ENCODE measurements around the gene DYRK2. TPM values are rescaled to one million over a fixed set of nuclear protein-coding genes. Genes with fewer than 3 reads are reported as not detected.
A peak's percentile ranks its signal among the peaks of the same experiment; 100 is the strongest.

Gene DYRK2
- total RNA-seq, 2 experiments from 2014 or later = 28.8 to 33.7 TPM

- intact Hi-C loops (cut with micrococcal nuclease) = no loop called here
- TF ChIP-seq, protein P1, sequence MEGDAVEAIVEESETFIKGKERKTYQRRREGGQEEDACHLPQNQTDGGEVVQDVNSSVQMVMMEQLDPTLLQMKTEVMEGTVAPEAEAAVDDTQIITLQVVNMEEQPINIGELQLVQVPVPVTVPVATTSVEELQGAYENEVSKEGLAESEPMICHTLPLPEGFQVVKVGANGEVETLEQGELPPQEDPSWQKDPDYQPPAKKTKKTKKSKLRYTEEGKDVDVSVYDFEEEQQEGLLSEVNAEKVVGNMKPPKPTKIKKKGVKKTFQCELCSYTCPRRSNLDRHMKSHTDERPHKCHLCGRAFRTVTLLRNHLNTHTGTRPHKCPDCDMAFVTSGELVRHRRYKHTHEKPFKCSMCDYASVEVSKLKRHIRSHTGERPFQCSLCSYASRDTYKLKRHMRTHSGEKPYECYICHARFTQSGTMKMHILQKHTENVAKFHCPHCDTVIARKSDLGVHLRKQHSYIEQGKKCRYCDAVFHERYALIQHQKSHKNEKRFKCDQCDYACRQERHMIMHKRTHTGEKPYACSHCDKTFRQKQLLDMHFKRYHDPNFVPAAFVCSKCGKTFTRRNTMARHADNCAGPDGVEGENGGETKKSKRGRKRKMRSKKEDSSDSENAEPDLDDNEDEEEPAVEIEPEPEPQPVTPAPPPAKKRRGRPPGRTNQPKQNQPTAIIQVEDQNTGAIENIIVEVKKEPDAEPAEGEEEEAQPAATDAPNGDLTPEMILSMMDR (IDR thresholded peaks at IDR 0.05) = no peak
- H3K36me3 Mint-ChIP-seq (ENCODE audit: low read depth) = no peaks in the 10 kb centered on the region
- H3K4me1 Mint-ChIP-seq (ENCODE audit: low read depth) = peaks cover 9% of the 10 kb centered on the region
- DNase-seq = no peak
- ChIA-PET POLR2A (no interaction called here), CTCF (interaction anchor here (1.5 kb wide), 1 partner anchor 11 kb away, joined by 4 read pairs; no protein-coding TSS in a partner anchor)
- H3K4me3 Mint-ChIP-seq = no peak overlapping the region
- no peaks in the 10 kb centered on the region for H3K9me3 Mint-ChIP-seq
- H3K27ac Mint-ChIP-seq = no peak overlapping the region
- no peaks in the 10 kb centered on the region for H3K27me3 Mint-ChIP-seq
- peak; percentile 24 for ATAC-seq
These were observed 7.7 kb upstream of the DYRK2 start for GRCh38 chr12:67640863-67641262.

- intact Hi-C loops (cut with micrococcal nuclease) = no loop called here
- POLR2A ChIA-PET = no interaction called here
- ATAC-seq (no peak), DNase-seq (no peak)
- peaks cover 2% of the 10 kb centered on the region for H3K36me3 Mint-ChIP-seq (ENCODE audit: low read depth)
- no peaks in the 10 kb centered on the region for H3K9me3 Mint-ChIP-seq
- H3K4me3 Mint-ChIP-seq = no peak overlapping the region
- TF ChIP-seq, protein P1 (IDR thresholded peaks at IDR 0.05) = no peak
- CTCF ChIA-PET = no interaction called here
- peaks cover 21% of the 10 kb centered on the region for H3K4me1 Mint-ChIP-seq (ENCODE audit: low read depth)
- no peaks in the 10 kb centered on the region for H3K27me3 Mint-ChIP-seq
- no peak overlapping the region for H3K27ac Mint-ChIP-seq
These were observed 3.4 kb upstream of the DYRK2 start for GRCh38 chr12:67645126-67645525.

DNA sequence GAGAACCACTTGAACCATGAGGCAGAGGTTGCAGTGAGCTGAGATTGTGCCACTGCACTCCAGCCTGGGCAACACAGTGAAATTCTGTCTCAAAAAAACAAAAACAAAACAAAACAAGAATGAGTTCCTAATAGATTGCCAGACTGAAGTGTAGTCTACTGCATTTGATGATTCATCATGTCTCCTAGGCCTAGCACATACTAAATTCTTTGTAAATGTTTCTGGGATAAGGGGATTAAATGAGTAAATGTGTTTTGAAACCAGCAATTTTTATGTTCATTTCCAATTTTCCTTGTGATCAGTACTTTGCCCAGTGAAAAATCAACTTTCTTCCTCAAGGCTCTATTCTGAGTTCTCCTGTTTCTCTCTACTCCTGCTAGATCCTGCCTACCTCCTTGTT is 2.9 kb upstream of the DYRK2 start:
- POLR2A ChIA-PET = interaction anchor here (0.5 kb wide), 1 partner anchor 30 kb away, joined by 3 read pairs; no protein-coding TSS in a partner anchor
- H3K27ac Mint-ChIP-seq = no peak overlapping the region
- H3K9me3 Mint-ChIP-seq = no peaks in the 10 kb centered on the region
- H3K27me3 Mint-ChIP-seq = no peaks in the 10 kb centered on the region
- ATAC-seq (no peak), DNase-seq (no peak)
- H3K4me1 Mint-ChIP-seq (ENCODE audit: low read depth) = peaks cover 17% of the 10 kb centered on the region
- CTCF ChIA-PET = no interaction called here
- intact Hi-C loops (cut with micrococcal nuclease) = no loop called here
- H3K36me3 Mint-ChIP-seq (ENCODE audit: low read depth) = peaks cover 7% of the 10 kb centered on the region
- TF ChIP-seq, protein P1 (IDR thresholded peaks at IDR 0.05) = no peak
- H3K4me3 Mint-ChIP-seq = no peak overlapping the region

- Mint-ChIP-seq H3K4me1 (ENCODE audit: low read depth) (peaks cover 22% of the 10 kb centered on the region), H3K4me3 (no peak overlapping the region), H3K27ac (no peak overlapping the region), H3K36me3 (ENCODE audit: low read depth) (peaks cover 17% of the 10 kb centered on the region), H3K27me3 (no peaks in the 10 kb centered on the region), H3K9me3 (no peaks in the 10 kb centered on the region)
- intact Hi-C loops (cut with micrococcal nuclease) = loop anchor here (2.0 kb wide), 1 partner anchor 16 kb away; no protein-coding TSS in a partner anchor
- ChIA-PET POLR2A (no interaction called here), CTCF (interaction anchor here (0.9 kb wide), 1 partner anchor 10 kb away, joined by 3 read pairs; no protein-coding TSS in a partner anchor)
- TF ChIP-seq, protein P1 (IDR thresholded peaks at IDR 0.05) = no peak
- DNase-seq (no peak), ATAC-seq (no peak)
These were observed 1.8 kb upstream of the DYRK2 start for GRCh38 chr12:67646775-67647174.

GRCh38 chr12:67647181-67647798 is 1.3 kb upstream of the DYRK2 start:
- ChIA-PET CTCF (interaction anchor here (0.9 to 1.2 kb wide), 2 partner anchors 11 to 13 kb away, joined by 3 read pairs; no protein-coding TSS in a partner anchor), POLR2A (interaction anchor here (0.8 to 1.6 kb wide), 2 partner anchors 8 to 10 kb away, joined by 3 read pairs; no protein-coding TSS in a partner anchor)
- Mint-ChIP-seq H3K27me3 (no peaks in the 10 kb centered on the region), H3K4me1 (ENCODE audit: low read depth) (peaks cover 22% of the 10 kb centered on the region), H3K4me3 (peak overlapping the region; percentile 82), H3K27ac (peak overlapping the region; percentile 88), H3K9me3 (no peaks in the 10 kb centered on the region), H3K36me3 (ENCODE audit: low read depth) (peaks cover 17% of the 10 kb centered on the region)
- intact Hi-C loops (cut with micrococcal nuclease) = loop anchor here (2.0 kb wide), 1 partner anchor 16 kb away; no protein-coding TSS in a partner anchor
- TF ChIP-seq, protein P1 (IDR thresholded peaks at IDR 0.05) = no peak
- ATAC-seq = no peak
- peak; percentile 37 for DNase-seq
